PC-9 (cell line): ENCODE results near the gene AMOTL2.

ENCODE experiments used
- CTCF ChIP-seq: fragments of 200-600 bp; sonication (generic); conservative IDR thresholded peaks from 2 replicates; pipeline ENCODE4 v1.6.1; 2017; ENCODE audit warnings: mixed run types, antibody characterized with exemption, mild to moderate bottlenecking, moderate library complexity
- EZH2 ChIP-seq: fragments of 200-600 bp; sonication (generic); IDR thresholded peaks from 2 replicates; pipeline ENCODE4 v1.8.0; 2017; ENCODE audit warnings: antibody characterized with exemption, low read depth

- TF ChIP-seq CTCF (no peak), EZH2 (no peak)
Measured at GRCh38 chr3:134381076-134381475, 6.8 kb upstream of the AMOTL2 start.
